K562 (cell line): ENCODE data around the gene DLG4. TPM values are rescaled to one million over a fixed set of nuclear protein-coding genes. Genes with fewer than 3 reads are reported as not detected.

ENCODE experiments used
- BHLHE40 ChIP-seq: IDR thresholded peaks from 2 replicates; pipeline ENCODE4 v1.6.1; 2011; ENCODE audit warnings: low read length, improper control_type of control experiment
- BRD9 ChIP-seq: fragments of 450-650 bp; IDR thresholded peaks from 2 replicates; pipeline ENCODE4 v1.6.1; 2018; ENCODE audit warnings: low read depth; ENCODE audit not compliant: partially characterized antibody
- GABPB2 ChIP-seq: fragments of 250-450 bp; sonication (Bioruptor Pico); conservative IDR thresholded peaks from 2 replicates; pipeline ENCODE4 v1.5.1; 2021; ENCODE audit warnings: mild to moderate bottlenecking
- MAFK ChIP-seq: IDR thresholded peaks from 2 replicates; pipeline ENCODE4 v1.6.1; 2011; ENCODE audit warnings: low read length, improper control_type of control experiment
- MEF2A ChIP-seq: IDR thresholded peaks from 2 replicates; pipeline ENCODE4 v1.6.1; 2011; ENCODE audit warnings: low read depth, mild to moderate bottlenecking, low read length, moderate library complexity; ENCODE audit not compliant: control insufficient read depth
- TCF3 ChIP-seq: sonication (generic); formaldehyde crosslinking; IDR thresholded peaks from 2 replicates; pipeline ENCODE4 v1.4.0; 2020; ENCODE audit warnings: mild to moderate bottlenecking, missing genetic modification reagents
- TEAD2 ChIP-seq: fragments of 450-650 bp; IDR thresholded peaks from 2 replicates; pipeline ENCODE4 v1.6.1; 2016; ENCODE audit warnings: missing genetic modification characterization, control low read depth, missing compliant biosample characterization
- U2AF2 ChIP-seq: fragments of 200-400 bp; formaldehyde crosslinking; optimal IDR thresholded peaks from 2 replicates; pipeline ENCODE3; 2017; ENCODE audit warnings: low read depth, mild to moderate bottlenecking, low read length
- ZNF695 ChIP-seq: fragments of 450-650 bp; formaldehyde crosslinking; IDR thresholded peaks from 2 replicates; pipeline ENCODE4 v1.4.0; 2020; ENCODE audit warnings: mild to moderate bottlenecking, moderate library complexity
- polyA plus RNA-seq, 8 experiments: library from polyadenylated mRNA; depleted of rRNA in 4 of 8; stranded (reverse) in 5 of 8; unstranded in 3 of 8; fragments of >200 nt; fragmentation: Nextera tagmentation in 2 of 8; fragmentation: Illumina TruSeq in 1 of 8; extraction: Ambion mirVana in 2 of 8; extraction: Trizol in 1 of 8; gene quantifications; 2 replicates each; pipeline versions ENCODE4 v1.2.1 to v1.2.3, GENCODE V29; 2011 to 2014; ENCODE audit warnings: inconsistent platforms in 1 of 8, missing spikeins in 1 of 8
- total RNA-seq, 7 experiments: library from RNA; depleted of rRNA in 6 of 7; stranded (reverse); fragments of >200 nt in 6 of 7; fragmentation: Illumina TruSeq in 2 of 7; extraction: Trizol in 2 of 7; gene quantifications; 2 replicates each; pipeline versions ENCODE4 v1.2.1 to v1.2.3, GENCODE V29; 2011 to 2021; ENCODE audit warnings: low replicate concordance in 1 of 7
- TF ChIP-seq, protein P1 (sequence below): fragments of 450-650 bp; IDR thresholded peaks from 2 replicates; pipeline ENCODE4 v1.6.1; 2016; ENCODE audit warnings: mild to moderate bottlenecking, moderate library complexity
- TF ChIP-seq, protein P2 (sequence below): IDR thresholded peaks from 3 replicates; pipeline ENCODE4 v1.6.1; 2011; ENCODE audit warnings: borderline replicate concordance, mild to moderate bottlenecking, moderate library complexity; ENCODE audit not compliant: insufficient read length; ENCODE audit errors: extremely low read depth
- TF ChIP-seq, protein P3 (sequence below): fragments of 250-450 bp; sonication (Bioruptor Pico); IDR thresholded peaks from 2 replicates; pipeline ENCODE4 v1.8.0; 2022; ENCODE audit warnings: moderate library complexity, mild to moderate bottlenecking, inconsistent platforms

The DLG4 gene
- total and polyA plus RNA-seq, 9 of the 15 experiments (the other 6 are each of a cell fraction or from before 2014, with no cell fraction given) = 0.03 to 12.0 (median 4.1) TPM

DNA sequence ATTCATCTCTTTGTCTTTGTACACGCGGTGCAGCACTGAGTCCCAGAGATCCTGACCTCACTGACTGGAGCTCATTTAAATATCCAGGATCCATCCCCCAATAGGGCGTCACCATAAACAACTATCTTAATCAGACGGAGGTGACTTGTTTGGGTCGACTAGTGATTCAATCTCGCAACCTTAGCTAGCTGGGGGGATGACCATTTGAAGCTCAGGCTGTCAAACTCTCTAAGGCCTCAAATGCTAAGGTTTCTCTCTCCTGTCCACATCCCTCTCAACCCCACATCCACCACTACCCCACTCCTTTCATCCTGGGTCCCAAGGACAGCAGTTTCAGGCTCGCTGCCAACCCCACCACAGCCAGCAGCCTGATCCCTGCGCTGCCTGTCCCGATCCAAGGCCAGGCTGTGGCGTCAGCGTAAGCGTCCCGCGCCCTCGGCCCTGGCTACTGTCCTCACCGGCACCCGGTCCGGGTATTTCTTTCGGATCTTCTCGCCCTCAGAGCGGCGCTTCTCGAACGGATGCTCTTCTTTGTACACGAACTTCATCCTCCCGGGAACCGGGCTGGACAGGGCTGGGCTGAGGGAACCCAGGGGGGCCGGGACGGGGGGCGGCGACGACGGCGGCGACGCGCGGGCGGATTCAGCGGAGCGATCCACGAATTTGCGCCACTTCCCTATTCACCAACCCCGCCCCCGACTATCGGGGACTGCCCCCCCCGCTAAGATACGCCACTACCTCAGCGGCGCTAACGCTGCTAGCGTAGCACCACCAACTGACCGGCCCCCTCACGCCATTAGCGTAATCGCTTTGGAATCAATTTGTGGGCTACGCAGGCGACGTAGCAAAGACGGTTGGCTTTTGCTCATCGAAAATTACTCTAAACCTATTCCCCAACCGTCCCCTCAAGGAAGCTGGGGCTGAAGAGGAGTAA is 22.4 kb upstream of the DLG4 start, which contains the start of gene GABARAP (continued):
- TF ChIP-seq, protein P1, sequence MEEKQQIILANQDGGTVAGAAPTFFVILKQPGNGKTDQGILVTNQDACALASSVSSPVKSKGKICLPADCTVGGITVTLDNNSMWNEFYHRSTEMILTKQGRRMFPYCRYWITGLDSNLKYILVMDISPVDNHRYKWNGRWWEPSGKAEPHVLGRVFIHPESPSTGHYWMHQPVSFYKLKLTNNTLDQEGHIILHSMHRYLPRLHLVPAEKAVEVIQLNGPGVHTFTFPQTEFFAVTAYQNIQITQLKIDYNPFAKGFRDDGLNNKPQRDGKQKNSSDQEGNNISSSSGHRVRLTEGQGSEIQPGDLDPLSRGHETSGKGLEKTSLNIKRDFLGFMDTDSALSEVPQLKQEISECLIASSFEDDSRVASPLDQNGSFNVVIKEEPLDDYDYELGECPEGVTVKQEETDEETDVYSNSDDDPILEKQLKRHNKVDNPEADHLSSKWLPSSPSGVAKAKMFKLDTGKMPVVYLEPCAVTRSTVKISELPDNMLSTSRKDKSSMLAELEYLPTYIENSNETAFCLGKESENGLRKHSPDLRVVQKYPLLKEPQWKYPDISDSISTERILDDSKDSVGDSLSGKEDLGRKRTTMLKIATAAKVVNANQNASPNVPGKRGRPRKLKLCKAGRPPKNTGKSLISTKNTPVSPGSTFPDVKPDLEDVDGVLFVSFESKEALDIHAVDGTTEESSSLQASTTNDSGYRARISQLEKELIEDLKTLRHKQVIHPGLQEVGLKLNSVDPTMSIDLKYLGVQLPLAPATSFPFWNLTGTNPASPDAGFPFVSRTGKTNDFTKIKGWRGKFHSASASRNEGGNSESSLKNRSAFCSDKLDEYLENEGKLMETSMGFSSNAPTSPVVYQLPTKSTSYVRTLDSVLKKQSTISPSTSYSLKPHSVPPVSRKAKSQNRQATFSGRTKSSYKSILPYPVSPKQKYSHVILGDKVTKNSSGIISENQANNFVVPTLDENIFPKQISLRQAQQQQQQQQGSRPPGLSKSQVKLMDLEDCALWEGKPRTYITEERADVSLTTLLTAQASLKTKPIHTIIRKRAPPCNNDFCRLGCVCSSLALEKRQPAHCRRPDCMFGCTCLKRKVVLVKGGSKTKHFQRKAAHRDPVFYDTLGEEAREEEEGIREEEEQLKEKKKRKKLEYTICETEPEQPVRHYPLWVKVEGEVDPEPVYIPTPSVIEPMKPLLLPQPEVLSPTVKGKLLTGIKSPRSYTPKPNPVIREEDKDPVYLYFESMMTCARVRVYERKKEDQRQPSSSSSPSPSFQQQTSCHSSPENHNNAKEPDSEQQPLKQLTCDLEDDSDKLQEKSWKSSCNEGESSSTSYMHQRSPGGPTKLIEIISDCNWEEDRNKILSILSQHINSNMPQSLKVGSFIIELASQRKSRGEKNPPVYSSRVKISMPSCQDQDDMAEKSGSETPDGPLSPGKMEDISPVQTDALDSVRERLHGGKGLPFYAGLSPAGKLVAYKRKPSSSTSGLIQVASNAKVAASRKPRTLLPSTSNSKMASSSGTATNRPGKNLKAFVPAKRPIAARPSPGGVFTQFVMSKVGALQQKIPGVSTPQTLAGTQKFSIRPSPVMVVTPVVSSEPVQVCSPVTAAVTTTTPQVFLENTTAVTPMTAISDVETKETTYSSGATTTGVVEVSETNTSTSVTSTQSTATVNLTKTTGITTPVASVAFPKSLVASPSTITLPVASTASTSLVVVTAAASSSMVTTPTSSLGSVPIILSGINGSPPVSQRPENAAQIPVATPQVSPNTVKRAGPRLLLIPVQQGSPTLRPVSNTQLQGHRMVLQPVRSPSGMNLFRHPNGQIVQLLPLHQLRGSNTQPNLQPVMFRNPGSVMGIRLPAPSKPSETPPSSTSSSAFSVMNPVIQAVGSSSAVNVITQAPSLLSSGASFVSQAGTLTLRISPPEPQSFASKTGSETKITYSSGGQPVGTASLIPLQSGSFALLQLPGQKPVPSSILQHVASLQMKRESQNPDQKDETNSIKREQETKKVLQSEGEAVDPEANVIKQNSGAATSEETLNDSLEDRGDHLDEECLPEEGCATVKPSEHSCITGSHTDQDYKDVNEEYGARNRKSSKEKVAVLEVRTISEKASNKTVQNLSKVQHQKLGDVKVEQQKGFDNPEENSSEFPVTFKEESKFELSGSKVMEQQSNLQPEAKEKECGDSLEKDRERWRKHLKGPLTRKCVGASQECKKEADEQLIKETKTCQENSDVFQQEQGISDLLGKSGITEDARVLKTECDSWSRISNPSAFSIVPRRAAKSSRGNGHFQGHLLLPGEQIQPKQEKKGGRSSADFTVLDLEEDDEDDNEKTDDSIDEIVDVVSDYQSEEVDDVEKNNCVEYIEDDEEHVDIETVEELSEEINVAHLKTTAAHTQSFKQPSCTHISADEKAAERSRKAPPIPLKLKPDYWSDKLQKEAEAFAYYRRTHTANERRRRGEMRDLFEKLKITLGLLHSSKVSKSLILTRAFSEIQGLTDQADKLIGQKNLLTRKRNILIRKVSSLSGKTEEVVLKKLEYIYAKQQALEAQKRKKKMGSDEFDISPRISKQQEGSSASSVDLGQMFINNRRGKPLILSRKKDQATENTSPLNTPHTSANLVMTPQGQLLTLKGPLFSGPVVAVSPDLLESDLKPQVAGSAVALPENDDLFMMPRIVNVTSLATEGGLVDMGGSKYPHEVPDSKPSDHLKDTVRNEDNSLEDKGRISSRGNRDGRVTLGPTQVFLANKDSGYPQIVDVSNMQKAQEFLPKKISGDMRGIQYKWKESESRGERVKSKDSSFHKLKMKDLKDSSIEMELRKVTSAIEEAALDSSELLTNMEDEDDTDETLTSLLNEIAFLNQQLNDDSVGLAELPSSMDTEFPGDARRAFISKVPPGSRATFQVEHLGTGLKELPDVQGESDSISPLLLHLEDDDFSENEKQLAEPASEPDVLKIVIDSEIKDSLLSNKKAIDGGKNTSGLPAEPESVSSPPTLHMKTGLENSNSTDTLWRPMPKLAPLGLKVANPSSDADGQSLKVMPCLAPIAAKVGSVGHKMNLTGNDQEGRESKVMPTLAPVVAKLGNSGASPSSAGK = no peak
- TF ChIP-seq BHLHE40 (0 out of 2 replicates have a peak, but pooled peaks have one; percentile 8), MAFK (no peak), MEF2A (no peak), U2AF2 (no peak), TCF3 (CRISPR knock-in tag) (no peak), BRD9 (no peak), TEAD2 (tag) (no peak), GABPB2 (CRISPR knock-in tag) (no peak), ZNF695 (no peak)
- TF ChIP-seq, protein P2, sequence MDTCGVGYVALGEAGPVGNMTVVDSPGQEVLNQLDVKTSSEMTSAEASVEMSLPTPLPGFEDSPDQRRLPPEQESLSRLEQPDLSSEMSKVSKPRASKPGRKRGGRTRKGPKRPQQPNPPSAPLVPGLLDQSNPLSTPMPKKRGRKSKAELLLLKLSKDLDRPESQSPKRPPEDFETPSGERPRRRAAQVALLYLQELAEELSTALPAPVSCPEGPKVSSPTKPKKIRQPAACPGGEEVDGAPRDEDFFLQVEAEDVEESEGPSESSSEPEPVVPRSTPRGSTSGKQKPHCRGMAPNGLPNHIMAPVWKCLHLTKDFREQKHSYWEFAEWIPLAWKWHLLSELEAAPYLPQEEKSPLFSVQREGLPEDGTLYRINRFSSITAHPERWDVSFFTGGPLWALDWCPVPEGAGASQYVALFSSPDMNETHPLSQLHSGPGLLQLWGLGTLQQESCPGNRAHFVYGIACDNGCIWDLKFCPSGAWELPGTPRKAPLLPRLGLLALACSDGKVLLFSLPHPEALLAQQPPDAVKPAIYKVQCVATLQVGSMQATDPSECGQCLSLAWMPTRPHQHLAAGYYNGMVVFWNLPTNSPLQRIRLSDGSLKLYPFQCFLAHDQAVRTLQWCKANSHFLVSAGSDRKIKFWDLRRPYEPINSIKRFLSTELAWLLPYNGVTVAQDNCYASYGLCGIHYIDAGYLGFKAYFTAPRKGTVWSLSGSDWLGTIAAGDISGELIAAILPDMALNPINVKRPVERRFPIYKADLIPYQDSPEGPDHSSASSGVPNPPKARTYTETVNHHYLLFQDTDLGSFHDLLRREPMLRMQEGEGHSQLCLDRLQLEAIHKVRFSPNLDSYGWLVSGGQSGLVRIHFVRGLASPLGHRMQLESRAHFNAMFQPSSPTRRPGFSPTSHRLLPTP = no peak
- TF ChIP-seq, protein P3, sequence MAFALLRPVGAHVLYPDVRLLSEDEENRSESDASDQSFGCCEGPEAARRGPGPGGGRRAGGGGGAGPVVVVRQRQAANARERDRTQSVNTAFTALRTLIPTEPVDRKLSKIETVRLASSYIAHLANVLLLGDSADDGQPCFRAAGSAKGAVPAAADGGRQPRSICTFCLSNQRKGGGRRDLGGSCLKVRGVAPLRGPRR = no peak
